PC-9 (cell line): Measurements from ENCODE around the gene CRB2. TPM values are rescaled to one million over a fixed set of nuclear protein-coding genes. Genes with fewer than 3 reads are reported as not detected.

Experiments used
- BruUV-seq: library from RNA; stranded (reverse); fragments of 400-500 nt; replicated peaks from 2 replicates; lab custom pipeline; 2021; lab: Mats Ljungman, UMichigan
- CTCF ChIA-PET: fragments of 300-600 bp; sonication (Branson Sonifier 250); formaldehyde crosslinking; loops from one replicate; lab custom pipeline; 2022; ENCODE audit warnings: antibody characterized with exemption; lab: Charles Lee
- POLR2A ChIA-PET: fragments of 300-600 bp; sonication (Branson Sonifier 250); formaldehyde crosslinking; loops from one replicate; lab custom pipeline; 2022; ENCODE audit warnings: antibody characterized with exemption; ENCODE audit not compliant: unreplicated experiment; lab: Charles Lee
- DNase-seq, 2 experiments: peaks; one replicate each; pipeline versions ENCODE4 v3.0.0 to v3.0.0-alpha.2; 2015 to 2022; ENCODE audit warnings: mixed read lengths in 1 of 2
- H2AFZ ChIP-seq: fragments of 200-600 bp; sonication (generic); 2 replicates; pipeline ENCODE4 v1.8.1; 2017; ENCODE audit warnings: antibody characterized with exemption
- H3F3A ChIP-seq: fragments of 200-600 bp; sonication (generic); 2 replicates; pipeline ENCODE4 v1.8.1; 2017; ENCODE audit warnings: antibody characterized with exemption, mild to moderate bottlenecking, low read depth; ENCODE audit not compliant: insufficient read depth
- H3K27ac ChIP-seq: fragments of 200-600 bp; sonication (generic); 2 replicates; pipeline ENCODE4 v1.6.1; 2016; ENCODE audit warnings: mixed run types
- H3K27me3 ChIP-seq: fragments of 200-600 bp; sonication (generic); 2 replicates; pipeline ENCODE4 v1.6.1; 2016; ENCODE audit warnings: low read depth, mixed run types; ENCODE audit not compliant: insufficient read depth
- H3K36me3 ChIP-seq: fragments of 200-600 bp; sonication (generic); 2 replicates; pipeline ENCODE4 v1.6.1; 2016; ENCODE audit warnings: low read depth, mixed run types
- H3K4me1 ChIP-seq: fragments of 200-600 bp; sonication (generic); replicated peaks from 2 replicates; pipeline ENCODE4 v1.6.1; 2016; ENCODE audit warnings: mixed run types; ENCODE audit not compliant: insufficient read depth
- H3K4me2 ChIP-seq: fragments of 200-600 bp; sonication (generic); 2 replicates; pipeline ENCODE4 v1.6.1; 2017; ENCODE audit warnings: mixed run types
- H3K4me3 ChIP-seq: fragments of 200-600 bp; sonication (generic); 2 replicates; pipeline ENCODE4 v1.6.1; 2016; ENCODE audit warnings: mixed run types
- H3K79me2 ChIP-seq: fragments of 200-600 bp; sonication (generic); 2 replicates; pipeline ENCODE4 v1.6.1; 2017; ENCODE audit warnings: low read depth, mixed run types
- H3K9me2 ChIP-seq: fragments of 200-600 bp; sonication (generic); 2 replicates; pipeline ENCODE4 v1.8.1; 2017; ENCODE audit warnings: mild to moderate bottlenecking; ENCODE audit not compliant: insufficient read depth
- H3K9me3 ChIP-seq: fragments of 200-600 bp; sonication (generic); 2 replicates; pipeline ENCODE4 v1.8.1; 2016; ENCODE audit warnings: low read depth; ENCODE audit not compliant: insufficient read depth
- H4K20me1 ChIP-seq: fragments of 200-600 bp; sonication (generic); 2 replicates; pipeline ENCODE4 v1.8.1; 2017; ENCODE audit not compliant: insufficient read depth
- EZH2 ChIP-seq: fragments of 200-600 bp; sonication (generic); IDR thresholded peaks from 2 replicates; pipeline ENCODE4 v1.8.0; 2017; ENCODE audit warnings: antibody characterized with exemption, low read depth
- intact Hi-C: fragments of 100-400 bp; cut with micrococcal nuclease; formaldehyde crosslinking; loops from one replicate; pipeline ENCODE4 v1.10.0; 2022; ENCODE audit not compliant: unreplicated experiment
- total RNA-seq: library from RNA; stranded (reverse); gene quantifications from 2 replicates; pipeline ENCODE4 v1.2.3, GENCODE V29; 2021
- TF ChIP-seq, protein P1 (sequence below): fragments of 200-600 bp; sonication (generic); conservative IDR thresholded peaks from 2 replicates; pipeline ENCODE4 v1.6.1; 2017; ENCODE audit warnings: mixed run types, antibody characterized with exemption, mild to moderate bottlenecking, moderate library complexity

Gene CRB2
- total RNA-seq, 1 experiment from 2014 or later: not detected

GRCh38 chr9:123419721-123420591 is 64.0 kb downstream of the CRB2 start:
- Histone ChIP-seq H3K4me3 (no peak overlapping the region), H3F3A (no peaks in the 10 kb centered on the region), H3K27ac (no peak overlapping the region), H4K20me1 (peaks cover 4% of the 10 kb centered on the region), H3K36me3 (no peaks in the 10 kb centered on the region), H2AFZ (no peak overlapping the region), H3K4me2 (no peak overlapping the region), H3K9me3 (no peaks in the 10 kb centered on the region), H3K4me1 (peaks cover 8% of the 10 kb centered on the region; the same call in 1 of the 2 replicates), H3K9me2 (no peaks in the 10 kb centered on the region), H3K79me2 (no peaks in the 10 kb centered on the region), H3K27me3 (no peaks in the 10 kb centered on the region)
- DNase-seq: no peak
- ChIA-PET POLR2A (no interaction called here), CTCF (no interaction called here)
- TF ChIP-seq EZH2: no peak
- TF ChIP-seq, protein P1, sequence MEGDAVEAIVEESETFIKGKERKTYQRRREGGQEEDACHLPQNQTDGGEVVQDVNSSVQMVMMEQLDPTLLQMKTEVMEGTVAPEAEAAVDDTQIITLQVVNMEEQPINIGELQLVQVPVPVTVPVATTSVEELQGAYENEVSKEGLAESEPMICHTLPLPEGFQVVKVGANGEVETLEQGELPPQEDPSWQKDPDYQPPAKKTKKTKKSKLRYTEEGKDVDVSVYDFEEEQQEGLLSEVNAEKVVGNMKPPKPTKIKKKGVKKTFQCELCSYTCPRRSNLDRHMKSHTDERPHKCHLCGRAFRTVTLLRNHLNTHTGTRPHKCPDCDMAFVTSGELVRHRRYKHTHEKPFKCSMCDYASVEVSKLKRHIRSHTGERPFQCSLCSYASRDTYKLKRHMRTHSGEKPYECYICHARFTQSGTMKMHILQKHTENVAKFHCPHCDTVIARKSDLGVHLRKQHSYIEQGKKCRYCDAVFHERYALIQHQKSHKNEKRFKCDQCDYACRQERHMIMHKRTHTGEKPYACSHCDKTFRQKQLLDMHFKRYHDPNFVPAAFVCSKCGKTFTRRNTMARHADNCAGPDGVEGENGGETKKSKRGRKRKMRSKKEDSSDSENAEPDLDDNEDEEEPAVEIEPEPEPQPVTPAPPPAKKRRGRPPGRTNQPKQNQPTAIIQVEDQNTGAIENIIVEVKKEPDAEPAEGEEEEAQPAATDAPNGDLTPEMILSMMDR: no peak
- BruUV-seq: no TSS peak
- intact Hi-C loops: loop anchor here (10.0 kb wide), 1 partner anchor 695 kb away; no protein-coding TSS in a partner anchor

- Histone ChIP-seq H3K4me3 (no peak overlapping the region), H3K36me3 (no peaks in the 10 kb centered on the region), H3K4me2 (no peak overlapping the region), H3K27me3 (no peaks in the 10 kb centered on the region), H3K4me1 (peaks cover 8% of the 10 kb centered on the region; the same call in 1 of the 2 replicates), H4K20me1 (peaks cover 4% of the 10 kb centered on the region; the same call in 1 of the 2 replicates), H3F3A (no peaks in the 10 kb centered on the region), H3K27ac (no peak overlapping the region), H2AFZ (no peak overlapping the region), H3K9me3 (no peaks in the 10 kb centered on the region), H3K9me2 (no peaks in the 10 kb centered on the region), H3K79me2 (no peaks in the 10 kb centered on the region)
- BruUV-seq: no TSS peak
- CTCF ChIA-PET: no interaction called here
- DNase-seq: no peak
- TF ChIP-seq EZH2: no peak
- TF ChIP-seq, protein P1: no peak
- intact Hi-C loops: loop anchor here (10.0 kb wide), 1 partner anchor 694 kb away; no protein-coding TSS in a partner anchor
- POLR2A ChIA-PET: no interaction called here
Measured at GRCh38 chr9:123420592-123421111, 64.7 kb downstream of the CRB2 start.

- H3K9me2 ChIP-seq: no peaks in the 10 kb centered on the region
- no peak for DNase-seq
- H3K27me3 ChIP-seq: no peaks in the 10 kb centered on the region
- H2AFZ ChIP-seq: no peak overlapping the region
- no peak for TF ChIP-seq EZH2
- TF ChIP-seq, protein P1: no peak
- no peaks in the 10 kb centered on the region for H3K9me3 ChIP-seq
- intact Hi-C loops: loop anchor here (10.0 kb wide), 1 partner anchor 694 kb away; no protein-coding TSS in a partner anchor
- peaks cover 4% of the 10 kb centered on the region; the same call in 1 of the 2 replicates for H4K20me1 ChIP-seq
- CTCF ChIA-PET: no interaction called here
- H3K4me1 ChIP-seq: peaks cover 8% of the 10 kb centered on the region; the same call in 1 of the 2 replicates
- POLR2A ChIA-PET: interaction anchor here (0.6 kb wide), 1 partner anchor 14 kb away, joined by 3 read pairs; no protein-coding TSS in a partner anchor
- no peak overlapping the region for H3K27ac ChIP-seq
- H3K79me2 ChIP-seq: no peaks in the 10 kb centered on the region
- no peak overlapping the region for H3K4me2 ChIP-seq
- no TSS peak for BruUV-seq
- H3K36me3 ChIP-seq: no peaks in the 10 kb centered on the region
- H3F3A ChIP-seq: no peaks in the 10 kb centered on the region
- H3K4me3 ChIP-seq: no peak overlapping the region
Measured at GRCh38 chr9:123421186-123421585, 65.2 kb downstream of the CRB2 start.
